ENCODE measurements around the gene SLC24A3.
A peak's percentile ranks its signal among the peaks of the same experiment; 100 is the strongest.

The SLC24A3 gene

GRCh38 chr20:19212469-19212815, at the start of gene SLC24A3:
Gene SLC24A3 (plus strand): TSS chr20:19212642.
- no peak for DNase-seq (ENCODE audit: low spot score)

- no peak for DNase-seq (ENCODE audit: low spot score)
These were observed 42.3 kb upstream of the SLC24A3 start for GRCh38 chr20:19170148-19170547.

- no peak for DNase-seq (ENCODE audit: low spot score)
These were observed 39.8 kb upstream of the SLC24A3 start for GRCh38 chr20:19172637-19173036.

GRCh38 chr20:19176470-19177052, 35.9 kb upstream of the SLC24A3 start:
- DNase-seq (ENCODE audit: low spot score), result no peak

- DNase-seq (ENCODE audit: low spot score), result no peak
These were observed 30.9 kb upstream of the SLC24A3 start for GRCh38 chr20:19181552-19181951.

- DNase-seq (ENCODE audit: low spot score), result no peak
These were observed 27.4 kb upstream of the SLC24A3 start for GRCh38 chr20:19185083-19185482.

GRCh38 chr20:19193349-19193748, 19.1 kb upstream of the SLC24A3 start:
- DNase-seq (ENCODE audit: low spot score), result no peak

- DNase-seq (ENCODE audit: low spot score), result peak; percentile 24
These were observed 6.5 kb upstream of the SLC24A3 start for GRCh38 chr20:19205981-19206396.

- DNase-seq (ENCODE audit: low spot score), result no peak
These were observed 4.9 kb upstream of the SLC24A3 start for GRCh38 chr20:19207541-19207940.

- DNase-seq (ENCODE audit: low spot score), result no peak
These were observed 1.9 kb upstream of the SLC24A3 start for GRCh38 chr20:19210391-19211155.

GRCh38 chr20:19211252-19211651, 1.2 kb upstream of the SLC24A3 start:
- DNase-seq (ENCODE audit: low spot score), result no peak

- DNase-seq (ENCODE audit: low spot score), result peak; percentile 7
These were observed 577 bp upstream of the SLC24A3 start for GRCh38 chr20:19211661-19212468.

- peak; percentile 23 for DNase-seq (ENCODE audit: low spot score)
These were observed 520 bp downstream of the SLC24A3 start for GRCh38 chr20:19212821-19213502.

GRCh38 chr20:19213946-19214490, 1.6 kb downstream of the SLC24A3 start:
- DNase-seq (ENCODE audit: low spot score), result no peak

GRCh38 chr20:19218411-19218810, 6.0 kb downstream of the SLC24A3 start:
- DNase-seq (ENCODE audit: low spot score), result no peak

- no peak for DNase-seq (ENCODE audit: low spot score)
These were observed 10.1 kb downstream of the SLC24A3 start for GRCh38 chr20:19222520-19223040.

- DNase-seq (ENCODE audit: low spot score), result no peak
These were observed 11.2 kb downstream of the SLC24A3 start for GRCh38 chr20:19223640-19224039.

GRCh38 chr20:19231359-19232035, 19.1 kb downstream of the SLC24A3 start:
- no peak for DNase-seq (ENCODE audit: low spot score)

- DNase-seq (ENCODE audit: low spot score), result no peak
These were observed 20.8 kb downstream of the SLC24A3 start for GRCh38 chr20:19232997-19233794.

GRCh38 chr20:19236371-19237055, 24.1 kb downstream of the SLC24A3 start:
- no peak for DNase-seq (ENCODE audit: low spot score)

Data from pons (tissue), 1 donor.